HCT116 (cell line): Measurements from ENCODE around the gene ANKRD13B. TPM values are rescaled to one million over a fixed set of nuclear protein-coding genes. Genes with fewer than 3 reads are reported as not detected.

Experiments
- ATAC-seq: fragments of 200-7000 bp; cut with Tn5 transposase; 2 replicates; pipeline ENCODE4 v1.9.1; 2020; ENCODE audit warnings: mild to moderate bottlenecking, moderate library complexity
- BruUV-seq: library from RNA; stranded (reverse); fragments of 400-500 nt; replicated peaks from 2 replicates; lab custom pipeline; 2021; lab: Mats Ljungman, UMichigan
- CTCF ChIA-PET: fragments of 300-600 bp; sonication (Branson Sonifier 250); formaldehyde crosslinking; loops from one replicate; lab custom pipeline; 2021; ENCODE audit warnings: antibody characterized with exemption; lab: Charles Lee
- POLR2A ChIA-PET: fragments of 300-600, 350-600 bp; sonication (Branson Sonifier 250); formaldehyde crosslinking; loops from one replicate; lab custom pipeline; 2021; ENCODE audit warnings: antibody characterized with exemption; lab: Charles Lee
- RAD21 ChIA-PET, 2 experiments: fragments of 300-600 bp; sonication (Branson Sonifier 250); formaldehyde crosslinking; loops; one replicate each; lab custom pipeline; 2023; ENCODE audit warnings: low total read pairs in 2 of 2; ENCODE audit not compliant: uncharacterized antibody in 2 of 2, unreplicated experiment in 2 of 2, low non-redundant PET in 1 of 2; lab: Charles Lee
- DNase-seq: peaks from one replicate; pipeline ENCODE4 v3.0.0-alpha.2; 2010; ENCODE audit warnings: low read depth, low spot score
- H2AFZ ChIP-seq: fragments of 200-600 bp; shearing (Covaris generic), sonication (generic); 2 replicates; pipeline ENCODE4 v1.6.1; 2017; ENCODE audit warnings: low read depth, mixed run types, mixed read lengths, antibody characterized with exemption, low read length; ENCODE audit not compliant: poor library complexity, severe bottlenecking
- H3K27ac ChIP-seq: 2 replicates; pipeline ENCODE4 v1.5.1; 2012; ENCODE audit warnings: low read depth, low read length
- H3K27me3 ChIP-seq: fragments of 200-600 bp; sonication (generic); 2 replicates; pipeline ENCODE4 v1.6.1; 2016; ENCODE audit warnings: mixed run types, low read length, mixed read lengths; ENCODE audit not compliant: insufficient read depth
- H3K36me3 ChIP-seq, 2 experiments: fragments of 200-500 bp in 1 of 2; fragments of 200-600 bp in 1 of 2; sonication (Bioruptor generic) in 1 of 2; sonication (generic) in 1 of 2; 2 replicates each; pipeline versions ENCODE4 v1.5.1 to v1.6.1; 2014 to 2016; ENCODE audit warnings: low read length in 2 of 2, inconsistent platforms in 1 of 2, mixed read lengths in 1 of 2, mixed run types in 1 of 2; ENCODE audit not compliant: insufficient read depth in 2 of 2, control insufficient read depth in 1 of 2
- H3K4me1 ChIP-seq, 2 experiments: fragments of 200-600 bp in 1 of 2; sonication (generic) in 1 of 2; 2 replicates each; pipeline versions ENCODE4 v1.5.1 to v1.6.1; 2012 to 2017; ENCODE audit warnings: low read length in 2 of 2, inconsistent platforms in 1 of 2, mild to moderate bottlenecking in 1 of 2, mixed read lengths in 1 of 2, mixed run types in 1 of 2, moderate library complexity in 1 of 2; ENCODE audit not compliant: insufficient read depth in 2 of 2, control insufficient read depth in 1 of 2
- H3K4me2 ChIP-seq: fragments of 200-600 bp; sonication (generic); 2 replicates; pipeline ENCODE4 v1.6.1; 2017; ENCODE audit warnings: mixed run types, low read length, mixed read lengths
- H3K4me3 ChIP-seq, 2 experiments: fragments of 200-600 bp in 1 of 2; sonication (generic) in 1 of 2; replicated peaks in 1 of 2; 2 replicates each; pipeline ENCODE4 v1.5.1; 2011 to 2016; ENCODE audit warnings: low read length in 2 of 2, control low read depth in 1 of 2, low read depth in 1 of 2, mild to moderate bottlenecking in 1 of 2, mixed read lengths in 1 of 2, mixed run types in 1 of 2
- H3K79me2 ChIP-seq: fragments of 200-600 bp; sonication (generic); 2 replicates; pipeline ENCODE4 v1.6.1; 2017; ENCODE audit warnings: mild to moderate bottlenecking, mixed run types, low read length, moderate library complexity, mixed read lengths; ENCODE audit not compliant: insufficient read depth
- H3K9ac ChIP-seq: fragments of 200-600 bp; sonication (generic); 2 replicates; pipeline ENCODE4 v1.6.1; 2016; ENCODE audit warnings: low read length, mixed read lengths
- H3K9me2 ChIP-seq: fragments of 200-600 bp; sonication (generic), shearing (Covaris generic); 2 replicates; pipeline ENCODE4 v1.6.1; 2017; ENCODE audit warnings: mixed run types, mild to moderate bottlenecking, moderate library complexity; ENCODE audit not compliant: insufficient read depth
- H3K9me3 ChIP-seq, 2 experiments: fragments of 200-500 bp in 1 of 2; fragments of 200-600 bp in 1 of 2; sonication (Bioruptor generic) in 1 of 2; sonication (generic) in 1 of 2; 2 replicates each; pipeline ENCODE4 v1.6.1; 2014 to 2017; ENCODE audit warnings: low read length in 2 of 2, mixed read lengths in 2 of 2, inconsistent platforms in 1 of 2, low read depth in 1 of 2, mild to moderate bottlenecking in 1 of 2, mixed run types in 1 of 2, moderate library complexity in 1 of 2; ENCODE audit not compliant: control insufficient read depth in 1 of 2, insufficient read depth in 1 of 2
- H4K20me1 ChIP-seq: fragments of 200-600 bp; sonication (generic), shearing (Covaris generic); 2 replicates; pipeline ENCODE4 v1.6.1; 2017; ENCODE audit warnings: mixed run types, mild to moderate bottlenecking, moderate library complexity; ENCODE audit not compliant: insufficient read depth
- ATF3 ChIP-seq: IDR thresholded peaks from 2 replicates; pipeline ENCODE4 v1.6.1; 2012
- CEBPB ChIP-seq: IDR thresholded peaks from 2 replicates; pipeline ENCODE4 v1.6.1; 2012; ENCODE audit warnings: low read depth
- CTCF ChIP-seq, 3 experiments: fragments of 200-600 bp in 1 of 3; sonication (generic) in 1 of 3; IDR thresholded peaks in 2 of 3; conservative IDR thresholded peaks in 1 of 3; 2 replicates each; pipeline ENCODE4 v1.5.1; 2012 to 2017; ENCODE audit warnings: low read depth in 2 of 3, low read length in 2 of 3, antibody characterized with exemption in 1 of 3, borderline replicate concordance in 1 of 3, control low read depth in 1 of 3, mild to moderate bottlenecking in 1 of 3, mixed read lengths in 1 of 3, mixed run types in 1 of 3, moderate library complexity in 1 of 3; ENCODE audit not compliant: insufficient read depth in 1 of 3
- EGR1 ChIP-seq: IDR thresholded peaks from 2 replicates; pipeline ENCODE4 v1.6.1; 2012; ENCODE audit warnings: low read depth
- ELF1 ChIP-seq: IDR thresholded peaks from 2 replicates; pipeline ENCODE4 v1.6.1; 2012; ENCODE audit warnings: low read depth, borderline replicate concordance
- EZH2 ChIP-seq: fragments of 200-600 bp; sonication (generic); IDR thresholded peaks from 2 replicates; pipeline ENCODE4 v1.6.1; 2017; ENCODE audit warnings: antibody characterized with exemption, mixed run types
- EZH2phosphoT487 ChIP-seq: fragments of 200-600 bp; IDR thresholded peaks from 2 replicates; pipeline ENCODE4 v1.6.1; 2018; ENCODE audit warnings: antibody characterized with exemption, borderline replicate concordance
- FOSL1 ChIP-seq: IDR thresholded peaks from 2 replicates; pipeline ENCODE4 v1.6.1; 2012; ENCODE audit warnings: low read depth
- JUND ChIP-seq: IDR thresholded peaks from 2 replicates; pipeline ENCODE4 v1.6.1; 2012
- MAX ChIP-seq: IDR thresholded peaks from 2 replicates; pipeline ENCODE4 v1.6.1; 2012
- POLR2A ChIP-seq: IDR thresholded peaks from 2 replicates; pipeline ENCODE4 v1.7.0; 2011; ENCODE audit warnings: borderline replicate concordance; ENCODE audit not compliant: insufficient read depth, insufficient read length; ENCODE audit errors: extremely low read depth
- REST ChIP-seq: IDR thresholded peaks from 2 replicates; pipeline ENCODE4 v1.6.1; 2012; ENCODE audit warnings: low read depth
- SP1 ChIP-seq: IDR thresholded peaks from 2 replicates; pipeline ENCODE4 v1.6.1; 2012; ENCODE audit warnings: low read depth
- SRF ChIP-seq: IDR thresholded peaks from 2 replicates; pipeline ENCODE4 v1.6.1; 2012; ENCODE audit warnings: low read depth
- TCF7L2 ChIP-seq: IDR thresholded peaks from 2 replicates; pipeline ENCODE4 v1.7.0; 2011; ENCODE audit warnings: borderline replicate concordance, inconsistent platforms; ENCODE audit not compliant: insufficient read depth, insufficient read length; ENCODE audit errors: extremely low read depth
- ZBTB33 ChIP-seq: IDR thresholded peaks from 2 replicates; pipeline ENCODE4 v1.6.1; 2011; ENCODE audit warnings: mild to moderate bottlenecking, low read length, moderate library complexity; ENCODE audit not compliant: insufficient replicate concordance; ENCODE audit errors: extremely low read depth
- ZFX ChIP-seq: fragments of 450-650 bp; IDR thresholded peaks from 2 replicates; pipeline ENCODE4 v1.6.1; 2017
- ZNF274 ChIP-seq: fragments of 200-500 bp; sonication (Bioruptor generic); IDR thresholded peaks from 2 replicates; pipeline ENCODE4 v1.6.1; 2014; ENCODE audit warnings: mild to moderate bottlenecking, low read depth, low read length, inconsistent platforms
- intact Hi-C: fragments of 100-400 bp; cut with micrococcal nuclease; formaldehyde crosslinking; loops from 2 replicates; pipeline ENCODE4 v1.10.0; 2022
- total RNA-seq: library from RNA; stranded (reverse); gene quantifications from one replicate; pipeline ENCODE4 v1.2.1, GENCODE V29; 2021; ENCODE audit not compliant: unreplicated experiment

Gene ANKRD13B
- total RNA-seq, 1 experiment from 2014 or later = 27.4 TPM

DNA sequence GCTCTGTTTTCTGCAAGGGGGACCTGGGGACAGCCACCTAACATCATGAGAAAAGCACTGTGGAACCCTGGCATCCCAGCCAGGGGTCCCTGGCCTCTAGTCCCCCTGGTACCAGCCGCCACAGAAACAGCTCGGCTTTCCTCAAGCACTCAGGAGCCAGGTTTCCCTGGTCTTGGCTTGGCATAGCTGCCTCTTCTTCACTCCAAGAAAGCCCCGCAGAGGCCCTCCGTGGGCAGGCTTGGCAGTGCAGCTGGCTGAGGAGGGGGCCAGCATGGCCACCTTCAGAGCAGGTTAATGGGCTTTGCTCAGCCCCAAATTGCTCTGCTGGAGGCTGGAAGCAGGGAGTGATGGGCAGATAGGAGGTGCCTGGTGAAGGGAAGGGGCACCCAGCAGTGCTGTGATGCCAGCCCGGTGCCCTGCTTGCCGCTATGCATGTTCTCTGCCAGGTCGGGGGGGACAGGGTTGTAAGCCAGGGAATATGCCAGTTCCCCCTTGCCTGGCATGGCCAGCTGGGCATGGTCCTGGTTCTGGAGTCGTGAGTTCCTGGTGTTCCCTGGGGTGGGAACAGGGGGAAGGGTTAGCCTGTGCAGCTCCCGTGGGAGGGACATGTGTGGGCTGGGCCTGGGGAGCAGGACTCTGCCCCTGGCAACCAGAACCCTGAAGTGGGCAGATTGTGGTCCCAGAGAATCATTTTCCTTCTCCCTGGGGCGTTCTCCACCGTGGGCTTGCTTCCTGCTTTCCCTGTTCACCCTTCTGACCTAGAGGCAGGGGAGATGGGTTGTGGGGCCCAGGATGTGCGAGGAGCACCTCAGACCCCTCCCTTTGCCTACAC is 3.2 kb downstream of the ANKRD13B start:
- no peak overlapping the region for H3K4me2 ChIP-seq

More for the DNA sequence above, 3.2 kb downstream of the ANKRD13B start:
- H3K9ac ChIP-seq = no peak overlapping the region
- DNase-seq (no peak), ATAC-seq (no peak)
- peaks cover 24 to 41% of the 10 kb centered on the region in 2 experiments for H3K4me1 ChIP-seq
- H3K9me2 ChIP-seq = no peaks in the 10 kb centered on the region
- BruUV-seq = no TSS peak
- no peak overlapping the region for H3K27ac ChIP-seq
- ChIA-PET RAD21 (no interaction called here), CTCF (no interaction called here), POLR2A (no interaction called here)
- no peaks in the 10 kb centered on the region for H4K20me1 ChIP-seq
- intact Hi-C loops = loop anchor here (10.0 kb wide), 1 partner anchor 451 kb away; no protein-coding TSS in a partner anchor
- no peaks in the 10 kb centered on the region for H3K27me3 ChIP-seq
- H3K36me3 ChIP-seq = no peaks in the 10 kb centered on the region
- TF ChIP-seq CTCF (IDR thresholded peaks at IDR 0.05 in 2 of 3, conservative IDR thresholded peaks at IDR 0.05 in 1 of 3; ENCODE audit: borderline replicate concordance in 1 of 3, insufficient read depth in 1 of 3, low read depth in 2 of 3, low read length in 2 of 3) = no peak
- no peak for TF ChIP-seq ATF3
- TF ChIP-seq SRF = no peak
- TF ChIP-seq ELF1 = no peak
- no peak for TF ChIP-seq REST
- TF ChIP-seq TCF7L2 = no peak
- TF ChIP-seq ZFX = no peak
- no peak for TF ChIP-seq ZNF274
- no peak for TF ChIP-seq CEBPB
- no peak for TF ChIP-seq EGR1
- TF ChIP-seq EZH2 = no peak
- no peak for TF ChIP-seq SP1
- no peak for TF ChIP-seq FOSL1
- no peak for TF ChIP-seq EZH2phosphoT487
- TF ChIP-seq ZBTB33 = no peak
- TF ChIP-seq POLR2A = no peak
- TF ChIP-seq MAX = no peak
- TF ChIP-seq JUND = no peak
- peaks cover 52% of the 10 kb centered on the region for H3K79me2 ChIP-seq
- no peak overlapping the region for H3K4me3 ChIP-seq
- no peaks in the 10 kb centered on the region for H3K9me3 ChIP-seq
- H2AFZ ChIP-seq = no peak overlapping the region
